Left cardiac atrium (tissue), 4 donors: ENCODE measurements around the gene TBC1D2B. TPM values are rescaled to one million over a fixed set of nuclear protein-coding genes. Genes with fewer than 3 reads are reported as not detected.
"Not testable (repeated sequence)": the region's sequence is repeated elsewhere in the genome, so short reads cannot be mapped to it uniquely, and the experiment has no call there.

ENCODE experiments used
- ATAC-seq, 2 donors: fragments of 200-7000 bp; cut with Tn5 transposase; one replicate each; pipeline ENCODE4 v1.9.1; 2020; ENCODE audit warnings: mild to moderate bottlenecking in 2 of 2, moderate library complexity in 2 of 2
- DNase-seq: peaks from one replicate; pipeline ENCODE4 v3.0.0-alpha.2; 2020
- intact Hi-C, 2 donors: fragments of 100-400 bp; cut with DNase I; formaldehyde crosslinking; loops; one replicate each; pipeline versions ENCODE4 v1.14.1 to v1.15.1; 2022 to 2023
- total RNA-seq, 2 donors: library from RNA; stranded (reverse); fragmentation: NEBNext Ultra II Directional; extraction: Animal tissue kit (Norgen Biotek cat#: 25700); gene quantifications; one replicate each; pipeline ENCODE4 v1.2.1, GENCODE V29; 2021
- donor health status: DM: no; HTN: yes; CAD: no.
- donor health status: DM: no; HTN: yes; CAD: no; lungs with severe emphysema.
- donor health status: DM: yes; HTN: yes; CAD: no.
- donor health status: Dilated cardiomyopathy.

The TBC1D2B gene
- total RNA-seq, 2 donors from 2014 or later: 20.5 to 23.7 TPM

- DNase-seq: no peak
- ATAC-seq: no peak
- intact Hi-C loops: no loop called here
These were observed 91.5 kb downstream of the TBC1D2B start for GRCh38 chr15:77985931-77986480.

GRCh38 chr15:77985031-77985930 is 92.2 kb downstream of the TBC1D2B start:
- DNase-seq: no peak
- intact Hi-C loops: no loop called here
- ATAC-seq: no peak

GRCh38 chr15:77984446-77984861 is 93.1 kb downstream of the TBC1D2B start:
- intact Hi-C loops: no loop called here
- no peak for ATAC-seq
- no peak for DNase-seq

GRCh38 chr15:77983708-77984445 is 93.6 kb downstream of the TBC1D2B start:
- DNase-seq: peak; percentile 13

GRCh38 chr15:77983091-77983707 is 94.3 kb downstream of the TBC1D2B start:
- no peak for DNase-seq
- intact Hi-C loops: no loop called here
- no peak for ATAC-seq

More at GRCh38 chr15:77983708-77984445, 93.6 kb downstream of the TBC1D2B start:
- intact Hi-C loops: no loop called here
- ATAC-seq: no peak

GRCh38 chr15:77982127-77982490 is 95.4 kb downstream of the TBC1D2B start:
- DNase-seq (no peak), ATAC-seq (no peak)
- intact Hi-C loops: no loop called here

GRCh38 chr15:77981281-77982126 is 96.0 kb downstream of the TBC1D2B start:
- intact Hi-C loops: no loop called here
- ATAC-seq (no peak), DNase-seq (no peak)

- ATAC-seq, DNase-seq, intact Hi-C loops: not testable (repeated sequence)
These were observed 96.8 kb downstream of the TBC1D2B start for GRCh38 chr15:77980674-77981073.

GRCh38 chr15:77980098-77980497 is 97.4 kb downstream of the TBC1D2B start:
- intact Hi-C loops: no loop called here
- no peak for DNase-seq
- ATAC-seq: no peak

GRCh38 chr15:77979157-77979556 is 98.4 kb downstream of the TBC1D2B start:
- intact Hi-C loops, DNase-seq: not testable (repeated sequence)
- ATAC-seq: peak in 1 of 2 donors; percentile 10

- intact Hi-C loops, ATAC-seq, DNase-seq: not testable (repeated sequence)
These were observed 98.8 kb downstream of the TBC1D2B start for GRCh38 chr15:77978759-77979145.

- DNase-seq, intact Hi-C loops, ATAC-seq: not testable (repeated sequence)
These were observed 99.4 kb downstream of the TBC1D2B start for GRCh38 chr15:77977903-77978758.

GRCh38 chr15:77976760-77977525 is 100.6 kb downstream of the TBC1D2B start:
- intact Hi-C loops, DNase-seq, ATAC-seq: not testable (repeated sequence)

- DNase-seq, intact Hi-C loops, ATAC-seq: not testable (repeated sequence)
These were observed 101.4 kb downstream of the TBC1D2B start for GRCh38 chr15:77976095-77976450.

- no peak for DNase-seq
- peak; percentile 46 to 48 for ATAC-seq
- intact Hi-C loops: no loop called here
These were observed 102.0 kb downstream of the TBC1D2B start for GRCh38 chr15:77975332-77976094.
